GM23338 (cell line): ENCODE data around the gene RTKN.

Experiments used
- CREB1 ChIP-seq: fragments of 250-450 bp; sonication (Bioruptor Pico); IDR thresholded peaks from 2 replicates; pipeline ENCODE4 v1.5.0; 2020; ENCODE audit warnings: low read depth, mild to moderate bottlenecking, moderate library complexity
- EZH2 ChIP-seq: fragments of 200-600 bp; sonication (generic); IDR thresholded peaks from one replicate; pipeline ENCODE4 v1.8.0; 2017; ENCODE audit warnings: antibody characterized with exemption, mild to moderate bottlenecking, low read depth; ENCODE audit not compliant: unreplicated experiment
- EZH2phosphoT487 ChIP-seq: fragments of 200-600 bp; sonication (generic); IDR thresholded peaks from one replicate; pipeline ENCODE4 v1.8.1; 2018; ENCODE audit warnings: antibody characterized with exemption; ENCODE audit not compliant: unreplicated experiment
- JUNB ChIP-seq: IDR thresholded peaks from one replicate; pipeline ENCODE4 v1.6.1; 2016; ENCODE audit warnings: antibody characterized with exemption; ENCODE audit not compliant: unreplicated experiment
- POLR2AphosphoS5 ChIP-seq: IDR thresholded peaks from 2 replicates; pipeline ENCODE4 v1.6.1; 2016; ENCODE audit warnings: antibody characterized with exemption, low read depth
- STAT1 ChIP-seq: IDR thresholded peaks from one replicate; pipeline ENCODE4 v1.6.1; 2016; ENCODE audit warnings: antibody characterized with exemption; ENCODE audit not compliant: unreplicated experiment
- ZNF114 ChIP-seq: fragments of 250-450 bp; sonication (Bioruptor Pico); IDR thresholded peaks from 2 replicates; pipeline ENCODE4 v1.5.0; 2020; ENCODE audit warnings: mild to moderate bottlenecking, moderate library complexity
- TF ChIP-seq, protein P1 (sequence below), 2 experiments: fragments of 200-600 bp in 1 of 2; sonication (generic) in 1 of 2; conservative IDR thresholded peaks; 2 replicates each; pipeline versions ENCODE4 v1.5.1 to v1.6.1; 2016 to 2017; ENCODE audit warnings: antibody characterized with exemption in 2 of 2, low read depth in 2 of 2, mild to moderate bottlenecking in 2 of 2, moderate library complexity in 1 of 2
- TF ChIP-seq, protein P2 (sequence below): IDR thresholded peaks from one replicate; pipeline ENCODE4 v1.6.1; 2018; ENCODE audit warnings: antibody characterized with exemption; ENCODE audit not compliant: unreplicated experiment

DNA sequence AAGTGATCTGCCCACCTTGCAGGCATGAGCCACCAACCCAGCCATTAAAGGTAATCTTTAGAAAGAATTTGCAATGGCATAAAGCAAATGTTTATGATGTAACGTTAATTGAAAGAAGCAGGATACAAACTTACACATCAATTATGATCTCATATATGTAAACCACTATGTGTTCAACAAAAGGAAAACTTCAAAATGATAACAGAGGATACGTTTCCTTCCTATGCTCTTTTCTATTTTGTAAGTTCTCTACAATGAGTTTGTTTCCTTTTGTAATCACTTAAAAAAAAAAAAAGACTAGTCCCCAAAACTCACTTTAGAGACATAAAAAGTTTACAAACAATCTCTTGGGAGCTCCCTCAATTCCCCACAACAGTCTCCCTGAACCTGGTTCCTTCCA lies 21.7 kb downstream of the RTKN start:
- no peak for TF ChIP-seq EZH2
- TF ChIP-seq, protein P1, sequence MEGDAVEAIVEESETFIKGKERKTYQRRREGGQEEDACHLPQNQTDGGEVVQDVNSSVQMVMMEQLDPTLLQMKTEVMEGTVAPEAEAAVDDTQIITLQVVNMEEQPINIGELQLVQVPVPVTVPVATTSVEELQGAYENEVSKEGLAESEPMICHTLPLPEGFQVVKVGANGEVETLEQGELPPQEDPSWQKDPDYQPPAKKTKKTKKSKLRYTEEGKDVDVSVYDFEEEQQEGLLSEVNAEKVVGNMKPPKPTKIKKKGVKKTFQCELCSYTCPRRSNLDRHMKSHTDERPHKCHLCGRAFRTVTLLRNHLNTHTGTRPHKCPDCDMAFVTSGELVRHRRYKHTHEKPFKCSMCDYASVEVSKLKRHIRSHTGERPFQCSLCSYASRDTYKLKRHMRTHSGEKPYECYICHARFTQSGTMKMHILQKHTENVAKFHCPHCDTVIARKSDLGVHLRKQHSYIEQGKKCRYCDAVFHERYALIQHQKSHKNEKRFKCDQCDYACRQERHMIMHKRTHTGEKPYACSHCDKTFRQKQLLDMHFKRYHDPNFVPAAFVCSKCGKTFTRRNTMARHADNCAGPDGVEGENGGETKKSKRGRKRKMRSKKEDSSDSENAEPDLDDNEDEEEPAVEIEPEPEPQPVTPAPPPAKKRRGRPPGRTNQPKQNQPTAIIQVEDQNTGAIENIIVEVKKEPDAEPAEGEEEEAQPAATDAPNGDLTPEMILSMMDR (conservative IDR thresholded peaks at IDR 0.05; ENCODE audit: low read depth in 2 of 2), result no peak
- TF ChIP-seq JUNB, result no peak
- TF ChIP-seq STAT1, result no peak
- no peak for TF ChIP-seq POLR2AphosphoS5
- no peak for TF ChIP-seq EZH2phosphoT487
- no peak for TF ChIP-seq CREB1
- TF ChIP-seq, protein P2, sequence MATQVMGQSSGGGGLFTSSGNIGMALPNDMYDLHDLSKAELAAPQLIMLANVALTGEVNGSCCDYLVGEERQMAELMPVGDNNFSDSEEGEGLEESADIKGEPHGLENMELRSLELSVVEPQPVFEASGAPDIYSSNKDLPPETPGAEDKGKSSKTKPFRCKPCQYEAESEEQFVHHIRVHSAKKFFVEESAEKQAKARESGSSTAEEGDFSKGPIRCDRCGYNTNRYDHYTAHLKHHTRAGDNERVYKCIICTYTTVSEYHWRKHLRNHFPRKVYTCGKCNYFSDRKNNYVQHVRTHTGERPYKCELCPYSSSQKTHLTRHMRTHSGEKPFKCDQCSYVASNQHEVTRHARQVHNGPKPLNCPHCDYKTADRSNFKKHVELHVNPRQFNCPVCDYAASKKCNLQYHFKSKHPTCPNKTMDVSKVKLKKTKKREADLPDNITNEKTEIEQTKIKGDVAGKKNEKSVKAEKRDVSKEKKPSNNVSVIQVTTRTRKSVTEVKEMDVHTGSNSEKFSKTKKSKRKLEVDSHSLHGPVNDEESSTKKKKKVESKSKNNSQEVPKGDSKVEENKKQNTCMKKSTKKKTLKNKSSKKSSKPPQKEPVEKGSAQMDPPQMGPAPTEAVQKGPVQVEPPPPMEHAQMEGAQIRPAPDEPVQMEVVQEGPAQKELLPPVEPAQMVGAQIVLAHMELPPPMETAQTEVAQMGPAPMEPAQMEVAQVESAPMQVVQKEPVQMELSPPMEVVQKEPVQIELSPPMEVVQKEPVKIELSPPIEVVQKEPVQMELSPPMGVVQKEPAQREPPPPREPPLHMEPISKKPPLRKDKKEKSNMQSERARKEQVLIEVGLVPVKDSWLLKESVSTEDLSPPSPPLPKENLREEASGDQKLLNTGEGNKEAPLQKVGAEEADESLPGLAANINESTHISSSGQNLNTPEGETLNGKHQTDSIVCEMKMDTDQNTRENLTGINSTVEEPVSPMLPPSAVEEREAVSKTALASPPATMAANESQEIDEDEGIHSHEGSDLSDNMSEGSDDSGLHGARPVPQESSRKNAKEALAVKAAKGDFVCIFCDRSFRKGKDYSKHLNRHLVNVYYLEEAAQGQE, result no peak
- TF ChIP-seq ZNF114 (CRISPR knock-in tag), result no peak
